GM12873 (cell line): ENCODE results near the gene NKX2-1.

Source experiments
- CTCF ChIP-seq: IDR thresholded peaks from 2 replicates; pipeline ENCODE4 v1.5.1; 2012; ENCODE audit warnings: low read depth, mild to moderate bottlenecking, moderate library complexity, low read length, control low read depth; ENCODE audit not compliant: insufficient read depth; ENCODE audit errors: missing control alignments

The NKX2-1 gene

GRCh38 chr14:36495666-36496065 is 24.4 kb downstream of the NKX2-1 start:
- no peak for TF ChIP-seq CTCF

DNA sequence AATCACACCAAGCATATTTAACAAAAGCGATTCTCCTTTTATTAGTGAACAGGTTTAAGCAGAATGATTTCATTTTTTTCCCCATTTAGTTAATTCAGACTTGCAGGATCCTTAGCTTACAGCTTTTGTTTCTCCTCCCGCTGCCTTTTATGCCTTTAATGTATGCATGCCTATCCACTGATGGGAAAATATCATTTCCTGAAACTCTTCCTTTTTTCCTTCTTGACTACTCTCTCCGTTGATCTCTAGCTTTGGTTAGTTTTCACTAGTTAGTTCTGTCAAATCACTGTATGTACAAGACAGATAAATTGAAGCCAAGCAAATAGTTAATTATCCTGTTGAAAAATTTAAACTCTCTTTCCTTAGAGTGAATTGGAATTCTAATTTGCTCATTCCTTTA is 26.3 kb downstream of the NKX2-1 start:
- TF ChIP-seq CTCF, result no peak

GRCh38 chr14:36485773-36486172 is 34.3 kb downstream of the NKX2-1 start:
- no peak for TF ChIP-seq CTCF

DNA sequence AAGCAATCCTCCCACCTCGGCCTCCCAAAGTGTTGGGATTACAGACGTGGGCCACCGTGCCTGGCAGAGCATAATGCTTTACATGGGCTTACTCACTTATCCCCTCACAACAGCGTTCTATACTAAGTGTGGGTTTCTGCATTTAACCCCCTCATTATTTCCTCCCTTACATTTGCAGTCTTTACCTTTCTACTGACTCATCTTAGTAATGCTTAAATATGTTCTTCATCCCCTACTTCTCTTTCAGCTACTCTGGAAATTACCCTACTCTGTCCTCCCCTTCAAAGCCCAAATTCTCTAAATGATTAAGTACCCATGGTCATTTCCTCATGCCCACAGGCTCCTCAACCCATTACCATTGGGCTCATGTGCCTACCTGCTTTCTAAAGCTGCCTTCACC is 40.7 kb downstream of the NKX2-1 start:
- TF ChIP-seq CTCF, result no peak

DNA sequence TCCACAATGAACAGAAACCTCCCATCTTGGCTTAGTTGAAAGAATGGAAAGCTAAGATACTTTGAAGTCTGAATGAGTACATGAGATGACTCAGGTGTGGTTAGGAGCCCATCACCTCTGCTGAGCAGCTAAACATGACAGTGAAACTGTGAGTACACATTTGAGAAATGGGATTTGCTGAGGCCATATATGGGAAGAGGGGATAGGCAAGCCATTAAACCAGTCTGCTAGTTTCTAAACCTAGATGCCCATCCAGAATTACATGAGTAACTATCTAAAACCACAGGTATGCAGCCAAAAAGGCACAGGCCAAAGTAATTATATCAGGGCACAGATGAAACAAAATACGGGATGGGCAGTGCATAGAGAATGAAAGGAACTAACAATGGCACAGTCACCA is 41.2 kb downstream of the NKX2-1 start:
- TF ChIP-seq CTCF, result no peak

GRCh38 chr14:36477266-36477665 is 42.8 kb downstream of the NKX2-1 start:
- TF ChIP-seq CTCF, result no peak

- TF ChIP-seq CTCF, result no peak
These were observed 45.4 kb downstream of the NKX2-1 start for GRCh38 chr14:36474593-36474992.
